ENCODE data around the gene SF3B1.
A peak's percentile ranks its signal among the peaks of the same experiment; 100 is the strongest.
"Not testable (repeated sequence)": the region's sequence is repeated elsewhere in the genome, so short reads cannot be mapped to it uniquely, and the experiment has no call there.

SF3B1 gene

DNA sequence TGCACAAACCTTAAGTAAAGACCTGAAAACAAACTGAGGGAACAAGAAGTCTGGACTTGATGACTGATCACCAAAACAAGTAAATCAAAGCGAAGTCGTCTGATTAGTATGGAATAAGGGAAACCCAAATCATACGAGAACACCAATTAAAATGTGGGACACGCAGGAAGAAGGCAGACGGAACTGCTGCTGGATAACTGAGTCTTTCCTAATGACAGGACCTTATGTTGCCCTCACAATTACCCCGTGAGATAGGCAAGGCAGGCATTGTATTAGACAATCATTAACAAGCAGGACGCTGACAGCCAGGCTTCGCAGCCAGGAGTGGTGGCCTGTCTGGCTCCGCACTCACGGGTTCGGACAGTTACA is 17.9 kb upstream of the SF3B1 start:
- peak overlapping the region; percentile 92 for H3K4me3 ChIP-seq (ENCODE audit: control insufficient read depth, low read depth, low read length)
- TF ChIP-seq CTCF (IDR thresholded peaks at IDR 0.05; ENCODE audit: control insufficient read depth, insufficient read depth, low read depth, low read length, missing control alignments): no peak
- no peak for DNase-seq (ENCODE audit: low read depth)

DNA sequence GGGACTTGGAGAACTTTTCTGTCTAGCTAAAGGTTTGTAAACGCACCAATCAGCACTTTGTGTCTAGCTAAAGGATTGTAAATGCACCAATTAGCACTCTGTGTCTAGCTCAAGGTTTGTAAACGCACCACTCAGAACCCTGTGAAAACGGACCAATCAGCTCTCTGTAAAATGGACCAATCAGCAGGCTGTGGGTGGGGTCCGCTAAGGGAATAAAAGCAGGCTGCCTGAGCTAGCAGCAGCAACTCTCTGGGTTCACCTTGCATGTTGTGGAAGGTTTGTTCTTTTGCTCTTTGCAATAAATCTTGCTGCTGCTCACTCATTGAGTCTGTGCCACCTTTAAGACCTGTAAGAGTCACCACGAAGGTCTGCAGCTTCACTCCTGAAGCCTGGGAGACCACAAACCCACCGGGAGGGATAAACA is 16.1 kb upstream of the SF3B1 start:
- not testable (repeated sequence) for DNase-seq (ENCODE audit: low read depth); H3K4me3 ChIP-seq (ENCODE audit: control insufficient read depth, low read depth, low read length)

- TF ChIP-seq CTCF (IDR thresholded peaks at IDR 0.05; ENCODE audit: control insufficient read depth, insufficient read depth, low read depth, low read length, missing control alignments): no peak
- DNase-seq (ENCODE audit: low read depth): no peak
- no peak overlapping the region for H3K4me3 ChIP-seq (ENCODE audit: control insufficient read depth, low read depth, low read length)
These were observed 15.6 kb upstream of the SF3B1 start for GRCh38 chr2:197450465-197450864.

GRCh38 chr2:197446844-197447243 is 12.0 kb upstream of the SF3B1 start:
- H3K4me3 ChIP-seq (ENCODE audit: control insufficient read depth, low read depth, low read length): no peak overlapping the region
- no peak for TF ChIP-seq CTCF (IDR thresholded peaks at IDR 0.05; ENCODE audit: control insufficient read depth, insufficient read depth, low read depth, low read length, missing control alignments)
- no peak for DNase-seq (ENCODE audit: low read depth)

DNA sequence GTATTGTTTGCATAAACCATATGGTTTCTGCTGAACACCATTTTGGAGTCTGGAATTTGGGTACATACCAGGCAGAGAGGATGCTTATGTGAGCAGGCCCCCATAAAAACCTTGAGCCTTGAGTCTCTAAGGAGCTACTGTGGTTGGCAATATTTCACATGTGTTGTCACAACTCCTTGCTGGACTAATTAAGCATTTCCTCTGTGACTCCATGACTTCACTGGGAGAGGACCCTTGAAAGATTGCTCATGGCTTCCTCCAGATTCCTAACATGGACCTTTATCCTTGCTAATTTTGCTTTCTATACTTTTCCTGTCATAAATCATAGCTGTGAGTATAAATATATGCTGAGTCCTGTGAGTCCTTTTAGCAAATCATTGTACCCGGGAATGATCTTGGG is 10.9 kb upstream of the SF3B1 start:
- DNase-seq (ENCODE audit: low read depth): no peak
- no peak overlapping the region for H3K4me3 ChIP-seq (ENCODE audit: control insufficient read depth, low read depth, low read length)
- TF ChIP-seq CTCF (IDR thresholded peaks at IDR 0.05; ENCODE audit: control insufficient read depth, insufficient read depth, low read depth, low read length, missing control alignments): no peak

- no peak for TF ChIP-seq CTCF (IDR thresholded peaks at IDR 0.05; ENCODE audit: control insufficient read depth, insufficient read depth, low read depth, low read length, missing control alignments)
- no peak for DNase-seq (ENCODE audit: low read depth)
- no peak overlapping the region for H3K4me3 ChIP-seq (ENCODE audit: control insufficient read depth, low read depth, low read length)
These were observed 8.0 kb upstream of the SF3B1 start for GRCh38 chr2:197442857-197443256.

- no peak for TF ChIP-seq CTCF (IDR thresholded peaks at IDR 0.05; ENCODE audit: control insufficient read depth, insufficient read depth, low read depth, low read length, missing control alignments)
- DNase-seq (ENCODE audit: low read depth): no peak
- no peak overlapping the region for H3K4me3 ChIP-seq (ENCODE audit: control insufficient read depth, low read depth, low read length)
These were observed 2.6 kb upstream of the SF3B1 start for GRCh38 chr2:197437380-197437779.

Measured in AG09309 (cell line).